ENCODE results near the gene KDM2A.

The KDM2A gene

GRCh38 chr11:67304511-67305113 is 185.5 kb downstream of the KDM2A start:
- Mint-ChIP-seq H3K4me1 (no peaks in the 10 kb centered on the region), H3K36me3 (peaks cover 16% of the 10 kb centered on the region), H3K9me3 (no peaks in the 10 kb centered on the region), H3K27me3 (no peaks in the 10 kb centered on the region), H3K27ac (no peak overlapping the region), H3K4me3 (no peak overlapping the region)
- no peak for ATAC-seq

- peaks cover 9% of the 10 kb centered on the region for H3K36me3 Mint-ChIP-seq
- H3K27me3 Mint-ChIP-seq: no peaks in the 10 kb centered on the region
- H3K9me3 Mint-ChIP-seq: no peaks in the 10 kb centered on the region
- H3K27ac Mint-ChIP-seq: no peak overlapping the region
- no peak for ATAC-seq
- H3K4me1 Mint-ChIP-seq: no peaks in the 10 kb centered on the region
- no peak overlapping the region for H3K4me3 Mint-ChIP-seq
Measured at GRCh38 chr11:67306769-67307544, 187.9 kb downstream of the KDM2A start.

GRCh38 chr11:67307545-67308001 is 188.5 kb downstream of the KDM2A start:
- H3K4me3 Mint-ChIP-seq: no peak overlapping the region
- no peaks in the 10 kb centered on the region for H3K27me3 Mint-ChIP-seq
- peaks cover 3% of the 10 kb centered on the region for H3K36me3 Mint-ChIP-seq
- H3K4me1 Mint-ChIP-seq: peaks cover 4% of the 10 kb centered on the region
- ATAC-seq: no peak
- no peaks in the 10 kb centered on the region for H3K9me3 Mint-ChIP-seq
- no peak overlapping the region for H3K27ac Mint-ChIP-seq

All from stimulated activated memory B cell treated with anti-CD40 and anti-IgM and Interleukin-4, amounts not matched to agents 10 μg/mL and 1 μg/mL and 100 μg/mL, for 72 hours (primary cell).